ENCODE data around the gene MCM7. TPM values are rescaled to one million over a fixed set of nuclear protein-coding genes. Genes with fewer than 3 reads are reported as not detected.
A peak's percentile ranks its signal among the peaks of the same experiment; 100 is the strongest.
"Not testable (repeated sequence)": the region's sequence is repeated elsewhere in the genome, so short reads cannot be mapped to it uniquely, and the experiment has no call there.

MCM7 gene
- total RNA-seq (2014; rRNA removed; shearing (Covaris generic); ENCODE audit: low replicate concordance): 109 and 175 TPM in 2 replicates

- H3K9ac ChIP-seq (ENCODE audit: low read length): peak within 1 kb of the TSS; percentile 98
- H4K20me1 ChIP-seq (ENCODE audit: insufficient read depth, low read depth, low read length): peaks cover 15% of the 10 kb centered on the region; the same call in 1 of the 2 replicates
- H3K79me2 ChIP-seq (ENCODE audit: low read length): peaks cover 34% of the 10 kb centered on the region
- no peaks in the 10 kb centered on the region for H3K9me2 ChIP-seq (replicated peaks; ENCODE audit: insufficient read depth, low read length)
- H3K36me3 ChIP-seq (ENCODE audit: insufficient read depth, low read length): peaks cover 31% of the 10 kb centered on the region
- no peaks in the 10 kb centered on the region for H3K27me3 ChIP-seq (ENCODE audit: low read length)
- no peaks in the 10 kb centered on the region for H3K9me3 ChIP-seq (ENCODE audit: low read length)
- peak within 1 kb of the TSS; percentile 96 for H3K4me3 ChIP-seq (ENCODE audit: low read length)
- peak; percentile 99 for DNase-seq
- H3K27ac ChIP-seq (ENCODE audit: low read length): peak within 1 kb of the TSS; percentile 94
- peak within 1 kb of the TSS; percentile 72 for H3K4me2 ChIP-seq (ENCODE audit: low read depth, low read length, poor library complexity, severe bottlenecking)
- H2AFZ ChIP-seq (ENCODE audit: low read length): no peak within 1 kb of the TSS
- H3K4me1 ChIP-seq (ENCODE audit: low read length): peaks cover 20% of the 10 kb centered on the region
Observed at GRCh38 chr7:100101016-100101862, at the start of gene MCM7, which contains the start of gene AP4M1. TSS of gene MCM7 (minus strand) at chr7:100101397. CDS start at chr7:100101294, 103 bp downstream. TSS of gene AP4M1 (plus strand) at chr7:100101643. CDS start at chr7:100101715, 72 bp downstream.

- Histone ChIP-seq H3K36me3 (ENCODE audit: insufficient read depth, low read length) (0 out of 2 replicates have a peak, but pooled peaks cover 3% of the 10 kb centered on the region), H3K9ac (ENCODE audit: low read length) (peak within 1 kb of the TSS; percentile 100), H3K9me3 (ENCODE audit: low read length) (no peaks in the 10 kb centered on the region), H3K9me2 (replicated peaks; ENCODE audit: insufficient read depth, low read length) (no peaks in the 10 kb centered on the region), H3K4me3 (ENCODE audit: low read length) (peak within 1 kb of the TSS; percentile 99), H4K20me1 (ENCODE audit: insufficient read depth, low read depth, low read length) (no peaks in the 10 kb centered on the region), H3K4me1 (ENCODE audit: low read length) (peaks cover 31% of the 10 kb centered on the region), H3K27ac (ENCODE audit: low read length) (peak within 1 kb of the TSS; percentile 77), H3K79me2 (ENCODE audit: low read length) (peaks cover 25% of the 10 kb centered on the region), H2AFZ (ENCODE audit: low read length) (peak within 1 kb of the TSS; percentile 81; the same call in 1 of the 2 replicates), H3K27me3 (ENCODE audit: low read length) (no peaks in the 10 kb centered on the region), H3K4me2 (ENCODE audit: low read depth, low read length, poor library complexity, severe bottlenecking) (peak within 1 kb of the TSS; percentile 97)
- peak; percentile 99 for DNase-seq
Observed at GRCh38 chr7:100148559-100149328, 47.5 kb upstream of the MCM7 start, which contains the start of gene LAMTOR4. TSS of gene LAMTOR4 (plus strand) at chr7:100148918. CDS start at chr7:100148973, 55 bp downstream.

GRCh38 chr7:100148225-100148558, 47.0 kb upstream of the MCM7 start:
- Histone ChIP-seq H3K9ac (ENCODE audit: low read length) (peak overlapping the region; percentile 80), H3K27me3 (ENCODE audit: low read length) (no peaks in the 10 kb centered on the region), H3K4me2 (ENCODE audit: low read depth, low read length, poor library complexity, severe bottlenecking) (peak overlapping the region; percentile 80), H2AFZ (ENCODE audit: low read length) (peak overlapping the region; percentile 81; the same call in 1 of the 2 replicates), H3K9me2 (replicated peaks; ENCODE audit: insufficient read depth, low read length) (no peaks in the 10 kb centered on the region), H3K79me2 (ENCODE audit: low read length) (peaks cover 24% of the 10 kb centered on the region), H3K9me3 (ENCODE audit: low read length) (no peaks in the 10 kb centered on the region), H4K20me1 (ENCODE audit: insufficient read depth, low read depth, low read length) (no peaks in the 10 kb centered on the region), H3K36me3 (ENCODE audit: insufficient read depth, low read length) (0 out of 2 replicates have a peak, but pooled peaks cover 3% of the 10 kb centered on the region), H3K27ac (ENCODE audit: low read length) (peak overlapping the region; percentile 36; the same call in 1 of the 2 replicates), H3K4me1 (ENCODE audit: low read length) (peaks cover 31% of the 10 kb centered on the region), H3K4me3 (ENCODE audit: low read length) (peak overlapping the region; percentile 65)
- no peak for DNase-seq

- H3K36me3 ChIP-seq (ENCODE audit: insufficient read depth, low read length): 0 out of 2 replicates have a peak, but pooled peaks cover 3% of the 10 kb centered on the region
- H3K4me2 ChIP-seq (ENCODE audit: low read depth, low read length, poor library complexity, severe bottlenecking): no peak overlapping the region
- no peak overlapping the region for H3K9ac ChIP-seq (ENCODE audit: low read length)
- no peaks in the 10 kb centered on the region for H4K20me1 ChIP-seq (ENCODE audit: insufficient read depth, low read depth, low read length)
- H3K27me3 ChIP-seq (ENCODE audit: low read length): no peaks in the 10 kb centered on the region
- H3K79me2 ChIP-seq (ENCODE audit: low read length): peaks cover 21% of the 10 kb centered on the region
- no peak overlapping the region for H3K27ac ChIP-seq (ENCODE audit: low read length)
- H3K4me3 ChIP-seq (ENCODE audit: low read length): no peak overlapping the region
- no peak for DNase-seq
- peaks cover 23% of the 10 kb centered on the region for H3K4me1 ChIP-seq (ENCODE audit: low read length)
- H3K9me3 ChIP-seq (ENCODE audit: low read length): no peaks in the 10 kb centered on the region
- no peaks in the 10 kb centered on the region for H3K9me2 ChIP-seq (replicated peaks; ENCODE audit: insufficient read depth, low read length)
- H2AFZ ChIP-seq (ENCODE audit: low read length): no peak overlapping the region
Observed at GRCh38 chr7:100147278-100147677, 46.1 kb upstream of the MCM7 start.

- not testable (repeated sequence) for H3K9me3 ChIP-seq (ENCODE audit: low read length); H2AFZ ChIP-seq (ENCODE audit: low read length); H3K4me2 ChIP-seq (ENCODE audit: low read depth, low read length, poor library complexity, severe bottlenecking); H3K4me3 ChIP-seq (ENCODE audit: low read length); H3K9ac ChIP-seq (ENCODE audit: low read length); DNase-seq; H3K36me3 ChIP-seq (ENCODE audit: insufficient read depth, low read length); H4K20me1 ChIP-seq (ENCODE audit: insufficient read depth, low read depth, low read length); H3K9me2 ChIP-seq (replicated peaks; ENCODE audit: insufficient read depth, low read length); H3K27me3 ChIP-seq (ENCODE audit: low read length); H3K27ac ChIP-seq (ENCODE audit: low read length)
- Histone ChIP-seq H3K79me2 (ENCODE audit: low read length) (peaks cover 21% of the 10 kb centered on the region), H3K4me1 (ENCODE audit: low read length) (peaks cover 15% of the 10 kb centered on the region)
Observed at GRCh38 chr7:100146350-100146749, 45.2 kb upstream of the MCM7 start.

GRCh38 chr7:100142461-100142860, 41.3 kb upstream of the MCM7 start:
- H4K20me1 ChIP-seq (ENCODE audit: insufficient read depth, low read depth, low read length): no peaks in the 10 kb centered on the region
- H3K9me2 ChIP-seq (replicated peaks; ENCODE audit: insufficient read depth, low read length): no peaks in the 10 kb centered on the region
- DNase-seq: no peak

GRCh38 chr7:100141555-100141949, 40.4 kb upstream of the MCM7 start:
- no peaks in the 10 kb centered on the region for H3K27me3 ChIP-seq (ENCODE audit: low read length)
- no peak for DNase-seq
- H4K20me1 ChIP-seq (ENCODE audit: insufficient read depth, low read depth, low read length): no peaks in the 10 kb centered on the region
- no peak overlapping the region for H3K4me3 ChIP-seq (ENCODE audit: low read length)
- H3K9ac ChIP-seq (ENCODE audit: low read length): no peak overlapping the region
- H3K27ac ChIP-seq (ENCODE audit: low read length): no peak overlapping the region
- no peaks in the 10 kb centered on the region for H3K36me3 ChIP-seq (ENCODE audit: insufficient read depth, low read length)
- H3K4me2 ChIP-seq (ENCODE audit: low read depth, low read length, poor library complexity, severe bottlenecking): no peak overlapping the region
- no peaks in the 10 kb centered on the region for H3K79me2 ChIP-seq (ENCODE audit: low read length)
- no peaks in the 10 kb centered on the region for H3K9me3 ChIP-seq (ENCODE audit: low read length)
- peaks cover 8% of the 10 kb centered on the region for H3K4me1 ChIP-seq (ENCODE audit: low read length)
- H2AFZ ChIP-seq (ENCODE audit: low read length): no peak overlapping the region
- H3K9me2 ChIP-seq (replicated peaks; ENCODE audit: insufficient read depth, low read length): no peaks in the 10 kb centered on the region

More at GRCh38 chr7:100142461-100142860, 41.3 kb upstream of the MCM7 start:
- Histone ChIP-seq H3K36me3 (ENCODE audit: insufficient read depth, low read length) (no peaks in the 10 kb centered on the region), H3K79me2 (ENCODE audit: low read length) (no peaks in the 10 kb centered on the region), H3K27me3 (ENCODE audit: low read length) (no peaks in the 10 kb centered on the region), H2AFZ (ENCODE audit: low read length) (no peak overlapping the region), H3K9ac (ENCODE audit: low read length) (no peak overlapping the region), H3K4me3 (ENCODE audit: low read length) (no peak overlapping the region), H3K27ac (ENCODE audit: low read length) (no peak overlapping the region), H3K9me3 (ENCODE audit: low read length) (no peaks in the 10 kb centered on the region), H3K4me1 (ENCODE audit: low read length) (peaks cover 8% of the 10 kb centered on the region), H3K4me2 (ENCODE audit: low read depth, low read length, poor library complexity, severe bottlenecking) (no peak overlapping the region)

All from Karpas-422 (cell line).